SU-DHL-6 (cell line): ENCODE data around the gene ZMYND15.

ENCODE experiments used
- H2AFZ ChIP-seq: fragments of 200-600 bp; sonication (generic); 2 replicates; pipeline ENCODE4 v1.6.1; 2014; ENCODE audit warnings: low read depth, mild to moderate bottlenecking, moderate library complexity, mixed read lengths, antibody characterized with exemption, low read length; ENCODE audit not compliant: severe bottlenecking
- H3F3A ChIP-seq: fragments of 200-600 bp; shearing (Covaris generic); 2 replicates; pipeline ENCODE4 v1.6.0; 2016; ENCODE audit warnings: antibody characterized with exemption, mild to moderate bottlenecking; ENCODE audit not compliant: insufficient read depth
- H3K27ac ChIP-seq: fragments of 200-600 bp; sonication (generic); 2 replicates; pipeline ENCODE4 v1.5.1; 2016; ENCODE audit warnings: low read depth, mild to moderate bottlenecking, low read length, moderate library complexity, mixed read lengths
- H3K27me3 ChIP-seq: fragments of 200-600 bp; sonication (generic), shearing (Covaris generic); 2 replicates; pipeline ENCODE4 v1.6.0; 2014; ENCODE audit warnings: mild to moderate bottlenecking, low read length
- H3K36me3 ChIP-seq: fragments of 200-600 bp; sonication (generic); 2 replicates; pipeline ENCODE4 v1.6.1; 2014; ENCODE audit warnings: mild to moderate bottlenecking, low read length, mixed read lengths
- H3K4me2 ChIP-seq: fragments of 300-600, 200-600 bp; shearing (Covaris generic), sonication (generic); 2 replicates; pipeline ENCODE4 v1.6.0; 2014; ENCODE audit warnings: low read length, low read depth, mild to moderate bottlenecking; ENCODE audit not compliant: poor library complexity, severe bottlenecking
- H3K4me3 ChIP-seq: fragments of 200-600 bp; sonication (generic); 2 replicates; pipeline ENCODE4 v1.5.1; 2014; ENCODE audit warnings: antibody characterized with exemption, low read length, mild to moderate bottlenecking, mixed read lengths; ENCODE audit not compliant: insufficient read depth, poor library complexity, severe bottlenecking
- H3K79me2 ChIP-seq: fragments of 200-600 bp; sonication (generic); 2 replicates; pipeline ENCODE4 v1.6.1; 2014; ENCODE audit warnings: mild to moderate bottlenecking, low read length, moderate library complexity; ENCODE audit not compliant: insufficient read depth
- H3K9ac ChIP-seq: fragments of 200-600 bp; sonication (generic); 2 replicates; pipeline ENCODE4 v1.7.0; 2014; ENCODE audit warnings: mild to moderate bottlenecking, low read length
- H3K9me2 ChIP-seq: fragments of 200-600 bp; sonication (generic); replicated peaks from 2 replicates; pipeline ENCODE4 v1.6.1; 2014; ENCODE audit warnings: low read length; ENCODE audit not compliant: insufficient read depth
- H3K9me3 ChIP-seq: fragments of 200-600 bp; sonication (generic); 2 replicates; pipeline ENCODE4 v1.6.1; 2014; ENCODE audit warnings: low read length, mixed read lengths; ENCODE audit not compliant: insufficient read depth
- H4K20me1 ChIP-seq: fragments of 200-600 bp; sonication (generic); 2 replicates; pipeline ENCODE4 v1.6.1; 2014; ENCODE audit warnings: low read depth, mild to moderate bottlenecking, antibody characterized with exemption, low read length, moderate library complexity, mixed read lengths
- CTCF ChIP-seq: fragments of 200-600 bp; sonication (generic); IDR thresholded peaks from one replicate; pipeline ENCODE4 v1.5.1; 2017; ENCODE audit warnings: antibody characterized with exemption, mild to moderate bottlenecking, low read length, moderate library complexity; ENCODE audit not compliant: insufficient read depth, poor library complexity, severe bottlenecking
- EZH2phosphoT487 ChIP-seq: fragments of 200-600 bp; sonication (generic), shearing (Covaris generic); conservative IDR thresholded peaks from 2 replicates; pipeline ENCODE4 v1.6.1; 2018; ENCODE audit warnings: mild to moderate bottlenecking, antibody characterized with exemption, low read length, moderate library complexity, mixed read lengths

ZMYND15 gene

GRCh38 chr17:4740025-4740351 lies 355 bp downstream of the ZMYND15 start:
- no peak overlapping the region for H2AFZ ChIP-seq

GRCh38 chr17:4740584-4740983 lies 951 bp downstream of the ZMYND15 start:
- H3K27me3 ChIP-seq, result no peaks in the 10 kb centered on the region
- H3K4me3 ChIP-seq, result no peak overlapping the region
- no peak overlapping the region for H3K9ac ChIP-seq
- no peaks in the 10 kb centered on the region for H3K9me3 ChIP-seq
- no peak overlapping the region for H3K4me2 ChIP-seq
- no peaks in the 10 kb centered on the region for H3K36me3 ChIP-seq
- H4K20me1 ChIP-seq, result no peaks in the 10 kb centered on the region
- H3K27ac ChIP-seq, result no peak overlapping the region
- H3F3A ChIP-seq, result no peaks in the 10 kb centered on the region
- no peaks in the 10 kb centered on the region for H3K79me2 ChIP-seq
- TF ChIP-seq EZH2phosphoT487, result no peak
- no peak for TF ChIP-seq CTCF
- no peaks in the 10 kb centered on the region for H3K9me2 ChIP-seq
- H2AFZ ChIP-seq, result no peak overlapping the region

More at GRCh38 chr17:4740025-4740351, 355 bp downstream of the ZMYND15 start:
- peak overlapping the region; percentile 51 for H3K4me3 ChIP-seq
- peak overlapping the region; percentile 47 for H3K9ac ChIP-seq
- no peaks in the 10 kb centered on the region for H4K20me1 ChIP-seq
- H3K36me3 ChIP-seq, result no peaks in the 10 kb centered on the region
- H3K9me2 ChIP-seq, result no peaks in the 10 kb centered on the region
- H3K9me3 ChIP-seq, result no peaks in the 10 kb centered on the region
- no peak overlapping the region for H3K27ac ChIP-seq
- no peaks in the 10 kb centered on the region for H3K79me2 ChIP-seq
- no peaks in the 10 kb centered on the region for H3K27me3 ChIP-seq
- TF ChIP-seq CTCF (no peak), EZH2phosphoT487 (no peak)
- no peaks in the 10 kb centered on the region for H3F3A ChIP-seq
- peak overlapping the region; percentile 65 for H3K4me2 ChIP-seq

- Histone ChIP-seq H3K9ac (no peak overlapping the region), H3K36me3 (no peaks in the 10 kb centered on the region), H2AFZ (no peak overlapping the region), H3K4me3 (no peak overlapping the region), H3K9me2 (no peaks in the 10 kb centered on the region), H3K79me2 (no peaks in the 10 kb centered on the region), H3K27me3 (no peaks in the 10 kb centered on the region), H3K4me2 (no peak overlapping the region), H3F3A (no peaks in the 10 kb centered on the region), H3K9me3 (no peaks in the 10 kb centered on the region), H3K27ac (no peak overlapping the region), H4K20me1 (no peaks in the 10 kb centered on the region)
- no peak for TF ChIP-seq EZH2phosphoT487
- TF ChIP-seq CTCF, result no peak
Observed at GRCh38 chr17:4741544-4741943, 1.9 kb downstream of the ZMYND15 start.

GRCh38 chr17:4742133-4742532 lies 2.5 kb downstream of the ZMYND15 start:
- no peak for TF ChIP-seq EZH2phosphoT487
- no peak for TF ChIP-seq CTCF
- H3K4me3 ChIP-seq, result no peak overlapping the region

More at GRCh38 chr17:4742133-4742532, 2.5 kb downstream of the ZMYND15 start:
- Histone ChIP-seq H3K9me2 (no peaks in the 10 kb centered on the region), H3F3A (no peaks in the 10 kb centered on the region), H3K27ac (no peak overlapping the region), H3K79me2 (no peaks in the 10 kb centered on the region), H3K4me2 (no peak overlapping the region), H3K27me3 (no peaks in the 10 kb centered on the region), H3K9me3 (no peaks in the 10 kb centered on the region), H3K9ac (no peak overlapping the region), H3K36me3 (no peaks in the 10 kb centered on the region), H4K20me1 (no peaks in the 10 kb centered on the region), H2AFZ (no peak overlapping the region)
